WTC11 (cell line): ENCODE data around the gene CHL1. TPM values are rescaled to one million over a fixed set of nuclear protein-coding genes. Genes with fewer than 3 reads are reported as not detected.

ENCODE experiments used
- ATAC-seq: fragments of 200-7000 bp; cut with Tn5 transposase; 2 replicates; pipeline ENCODE4 v1.10.0; 2021; ENCODE audit warnings: mild to moderate bottlenecking, moderate library complexity
- CTCF ChIA-PET: fragments of 300-600 bp; sonication (Branson Sonifier 250); formaldehyde crosslinking; loops from one replicate; lab custom pipeline; 2021; ENCODE audit warnings: antibody characterized with exemption; lab: Charles Lee
- POLR2A ChIA-PET: fragments of 350-600 bp; sonication (Branson Sonifier 250); formaldehyde crosslinking; loops from one replicate; lab custom pipeline; 2021; ENCODE audit warnings: antibody characterized with exemption; lab: Charles Lee
- DNase-seq: peaks from one replicate; pipeline ENCODE4 v3.0.0; 2021; ENCODE audit warnings: low spot score
- H3K27ac Mint-ChIP-seq: 2 replicates; pipeline ENCODE4 v1.8.0; 2021; ENCODE audit warnings: mixed read lengths
- H3K27me3 Mint-ChIP-seq: 2 replicates; pipeline ENCODE4 v1.8.0; 2021; ENCODE audit warnings: low read depth, mild to moderate bottlenecking, moderate library complexity, mixed read lengths
- H3K36me3 Mint-ChIP-seq: 2 replicates; pipeline ENCODE4 v1.8.0; 2021; ENCODE audit warnings: mixed read lengths
- H3K4me1 Mint-ChIP-seq: 2 replicates; pipeline ENCODE4 v1.8.0; 2022; ENCODE audit warnings: mixed read lengths
- H3K4me3 Mint-ChIP-seq: 2 replicates; pipeline ENCODE4 v1.8.0; 2021; ENCODE audit warnings: mild to moderate bottlenecking, moderate library complexity, mixed read lengths
- H3K9me3 Mint-ChIP-seq: 2 replicates; pipeline ENCODE4 v1.8.0; 2021; ENCODE audit warnings: mixed read lengths
- ARID4B ChIP-seq: sonication (generic); formaldehyde crosslinking; IDR thresholded peaks from 2 replicates; pipeline ENCODE4 v1.8.0; 2023; ENCODE audit warnings: missing genetic modification reagents, mild to moderate bottlenecking, borderline replicate concordance
- CDX4 ChIP-seq: fragments of 250-450 bp; sonication (Bioruptor Pico); IDR thresholded peaks from 2 replicates; pipeline ENCODE4 v1.9.0; 2021; ENCODE audit warnings: moderate library complexity, mild to moderate bottlenecking, inconsistent platforms, borderline replicate concordance
- CREM ChIP-seq: sonication (generic); formaldehyde crosslinking; IDR thresholded peaks from 2 replicates; pipeline ENCODE4 v1.8.1; 2022; ENCODE audit warnings: mild to moderate bottlenecking, missing genetic modification reagents, moderate library complexity
- E2F4 ChIP-seq: sonication (generic); formaldehyde crosslinking; IDR thresholded peaks from 2 replicates; pipeline ENCODE4 v1.8.1; 2022; ENCODE audit warnings: low read depth, mild to moderate bottlenecking, moderate library complexity, missing genetic modification reagents, borderline replicate concordance
- ELF4 ChIP-seq: sonication (generic); formaldehyde crosslinking; IDR thresholded peaks from 2 replicates; pipeline ENCODE4 v1.8.1; 2022; ENCODE audit warnings: low read depth, mild to moderate bottlenecking, moderate library complexity, missing genetic modification reagents
- FOXJ3 ChIP-seq: sonication (generic); formaldehyde crosslinking; IDR thresholded peaks from 2 replicates; pipeline ENCODE4 v1.9.0; 2021; ENCODE audit warnings: missing genetic modification reagents, mild to moderate bottlenecking, borderline replicate concordance
- FOXP1 ChIP-seq: sonication (generic); formaldehyde crosslinking; IDR thresholded peaks from 2 replicates; pipeline ENCODE4 v1.8.0; 2022; ENCODE audit warnings: missing genetic modification reagents, mild to moderate bottlenecking, moderate library complexity, borderline replicate concordance
- GABPB1 ChIP-seq: sonication (generic); formaldehyde crosslinking; IDR thresholded peaks from 2 replicates; pipeline ENCODE4 v1.8.1; 2023; ENCODE audit warnings: mild to moderate bottlenecking, missing genetic modification reagents
- IRF1 ChIP-seq: sonication (generic); formaldehyde crosslinking; IDR thresholded peaks from 2 replicates; pipeline ENCODE4 v1.8.0; 2023; ENCODE audit warnings: missing genetic modification reagents
- IRF2 ChIP-seq: sonication (generic); formaldehyde crosslinking; IDR thresholded peaks from 2 replicates; pipeline ENCODE4 v1.8.0; 2022; ENCODE audit warnings: low read depth, missing genetic modification reagents, borderline replicate concordance
- JAZF1 ChIP-seq: fragments of 250-450 bp; sonication (Bioruptor Pico); IDR thresholded peaks from 2 replicates; pipeline ENCODE4 v1.9.0; 2021; ENCODE audit warnings: moderate library complexity, mild to moderate bottlenecking, inconsistent platforms
- JUN ChIP-seq: sonication (generic); formaldehyde crosslinking; IDR thresholded peaks from 2 replicates; pipeline ENCODE4 v1.8.0; 2023; ENCODE audit warnings: mild to moderate bottlenecking, missing genetic modification reagents
- NFATC4 ChIP-seq: fragments of 250-450 bp; sonication (Bioruptor Pico); IDR thresholded peaks from 2 replicates; pipeline ENCODE4 v1.9.0; 2021; ENCODE audit warnings: mild to moderate bottlenecking
- NFE2L1 ChIP-seq: sonication (generic); formaldehyde crosslinking; IDR thresholded peaks from 2 replicates; pipeline ENCODE4 v1.8.1; 2023; ENCODE audit warnings: missing genetic modification reagents
- NR1H2 ChIP-seq: sonication (generic); formaldehyde crosslinking; IDR thresholded peaks from 2 replicates; pipeline ENCODE4 v1.9.0; 2021; ENCODE audit warnings: mild to moderate bottlenecking, moderate library complexity, missing genetic modification reagents
- RELA ChIP-seq: sonication (generic); formaldehyde crosslinking; IDR thresholded peaks from 2 replicates; pipeline ENCODE4 v1.8.1; 2022; ENCODE audit warnings: missing genetic modification reagents, mild to moderate bottlenecking, borderline replicate concordance
- RORB ChIP-seq: fragments of 250-450 bp; sonication (Bioruptor Pico); IDR thresholded peaks from 2 replicates; pipeline ENCODE4 v1.9.0; 2021; ENCODE audit warnings: mild to moderate bottlenecking
- SMAD4 ChIP-seq: sonication (generic); formaldehyde crosslinking; IDR thresholded peaks from 2 replicates; pipeline ENCODE4 v1.8.0; 2022; ENCODE audit warnings: mild to moderate bottlenecking, missing genetic modification reagents
- TP53 ChIP-seq: sonication (generic); formaldehyde crosslinking; IDR thresholded peaks from 2 replicates; pipeline ENCODE4 v1.8.1; 2023; ENCODE audit warnings: mild to moderate bottlenecking, missing genetic modification reagents
- ZNF121 ChIP-seq: sonication (generic); formaldehyde crosslinking; IDR thresholded peaks from 2 replicates; pipeline ENCODE4 v1.8.0; 2023; ENCODE audit warnings: missing genetic modification reagents
- ZNF671 ChIP-seq: fragments of 250-450 bp; sonication (Bioruptor Pico); IDR thresholded peaks from 2 replicates; pipeline ENCODE4 v1.8.0; 2021; ENCODE audit warnings: mild to moderate bottlenecking
- total RNA-seq: library from RNA; stranded (reverse); gene quantifications from 3 replicates; pipeline ENCODE4 v1.2.3, GENCODE V29; 2021
- TF ChIP-seq, protein P1 (sequence below): sonication (generic); formaldehyde crosslinking; IDR thresholded peaks from 2 replicates; pipeline ENCODE4 v1.8.1; 2023; ENCODE audit warnings: mild to moderate bottlenecking, missing genetic modification reagents, borderline replicate concordance
- TF ChIP-seq, protein P2 (sequence below): sonication (generic); formaldehyde crosslinking; conservative IDR thresholded peaks from 2 replicates; pipeline ENCODE4 v1.8.1; 2022; ENCODE audit warnings: mild to moderate bottlenecking, missing genetic modification reagents
- TF ChIP-seq, protein P3 (sequence below): fragments of 250-450 bp; sonication (Bioruptor Pico); IDR thresholded peaks from 2 replicates; pipeline ENCODE4 v1.9.0; 2021; ENCODE audit warnings: mild to moderate bottlenecking
- TF ChIP-seq, protein P4 (sequence below): fragments of 250-450 bp; sonication (Bioruptor Pico); IDR thresholded peaks from 2 replicates; pipeline ENCODE4 v1.8.0; 2021; ENCODE audit warnings: mild to moderate bottlenecking

Gene CHL1
- total RNA-seq, 1 experiment from 2014 or later = not detected

GRCh38 chr3:453106-453505 lies 256.5 kb downstream of the CHL1 start (continued):
- TF ChIP-seq, protein P1, sequence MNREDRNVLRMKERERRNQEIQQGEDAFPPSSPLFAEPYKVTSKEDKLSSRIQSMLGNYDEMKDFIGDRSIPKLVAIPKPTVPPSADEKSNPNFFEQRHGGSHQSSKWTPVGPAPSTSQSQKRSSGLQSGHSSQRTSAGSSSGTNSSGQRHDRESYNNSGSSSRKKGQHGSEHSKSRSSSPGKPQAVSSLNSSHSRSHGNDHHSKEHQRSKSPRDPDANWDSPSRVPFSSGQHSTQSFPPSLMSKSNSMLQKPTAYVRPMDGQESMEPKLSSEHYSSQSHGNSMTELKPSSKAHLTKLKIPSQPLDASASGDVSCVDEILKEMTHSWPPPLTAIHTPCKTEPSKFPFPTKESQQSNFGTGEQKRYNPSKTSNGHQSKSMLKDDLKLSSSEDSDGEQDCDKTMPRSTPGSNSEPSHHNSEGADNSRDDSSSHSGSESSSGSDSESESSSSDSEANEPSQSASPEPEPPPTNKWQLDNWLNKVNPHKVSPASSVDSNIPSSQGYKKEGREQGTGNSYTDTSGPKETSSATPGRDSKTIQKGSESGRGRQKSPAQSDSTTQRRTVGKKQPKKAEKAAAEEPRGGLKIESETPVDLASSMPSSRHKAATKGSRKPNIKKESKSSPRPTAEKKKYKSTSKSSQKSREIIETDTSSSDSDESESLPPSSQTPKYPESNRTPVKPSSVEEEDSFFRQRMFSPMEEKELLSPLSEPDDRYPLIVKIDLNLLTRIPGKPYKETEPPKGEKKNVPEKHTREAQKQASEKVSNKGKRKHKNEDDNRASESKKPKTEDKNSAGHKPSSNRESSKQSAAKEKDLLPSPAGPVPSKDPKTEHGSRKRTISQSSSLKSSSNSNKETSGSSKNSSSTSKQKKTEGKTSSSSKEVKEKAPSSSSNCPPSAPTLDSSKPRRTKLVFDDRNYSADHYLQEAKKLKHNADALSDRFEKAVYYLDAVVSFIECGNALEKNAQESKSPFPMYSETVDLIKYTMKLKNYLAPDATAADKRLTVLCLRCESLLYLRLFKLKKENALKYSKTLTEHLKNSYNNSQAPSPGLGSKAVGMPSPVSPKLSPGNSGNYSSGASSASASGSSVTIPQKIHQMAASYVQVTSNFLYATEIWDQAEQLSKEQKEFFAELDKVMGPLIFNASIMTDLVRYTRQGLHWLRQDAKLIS (CRISPR knock-in tag) = no peak
- no peak for TF ChIP-seq NFE2L1 (CRISPR knock-in tag)
- TF ChIP-seq JUN (CRISPR knock-in tag) = no peak
- no peak for TF ChIP-seq E2F4 (CRISPR knock-in tag)
- TF ChIP-seq ZNF121 (CRISPR knock-in tag) = no peak
- TF ChIP-seq IRF2 (CRISPR knock-in tag) = no peak
- TF ChIP-seq NR1H2 = no peak
- no peak for TF ChIP-seq CREM (CRISPR knock-in tag)

DNA sequence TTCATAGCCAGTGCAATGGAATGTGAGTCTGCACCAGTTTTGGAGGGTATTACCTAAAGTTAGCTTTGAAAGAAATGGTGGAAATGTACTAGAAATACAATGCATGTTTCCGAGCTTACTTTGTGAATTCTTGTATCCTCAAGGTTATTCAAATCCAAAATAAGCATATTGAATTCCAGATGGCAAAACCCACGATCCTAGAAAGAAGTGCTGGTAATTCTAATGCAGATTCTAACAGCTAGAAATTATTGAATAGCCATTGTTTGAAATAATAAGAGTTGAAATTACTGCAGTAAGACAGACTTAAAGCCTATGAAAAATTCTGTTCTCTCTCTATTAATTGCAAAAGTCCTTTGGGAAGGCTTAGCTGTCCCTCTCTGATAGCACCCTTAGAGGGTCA lies 258.4 kb downstream of the CHL1 start:
- Mint-ChIP-seq H3K4me1 (no peaks in the 10 kb centered on the region), H3K27ac (no peak overlapping the region), H3K27me3 (no peaks in the 10 kb centered on the region), H3K4me3 (no peak overlapping the region), H3K36me3 (peaks cover 63% of the 10 kb centered on the region), H3K9me3 (peaks cover 74% of the 10 kb centered on the region)
- DNase-seq (no peak), ATAC-seq (no peak)
- POLR2A ChIA-PET = no interaction called here
- CTCF ChIA-PET = no interaction called here
- TF ChIP-seq ARID4B (CRISPR knock-in tag) (no peak), FOXJ3 (CRISPR knock-in tag) (no peak), ZNF121 (CRISPR knock-in tag) (no peak), TP53 (CRISPR knock-in tag) (no peak), GABPB1 (CRISPR knock-in tag) (no peak), ELF4 (CRISPR knock-in tag) (no peak), FOXP1 (CRISPR knock-in tag) (no peak), NFATC4 (CRISPR knock-in tag) (no peak), RORB (CRISPR knock-in tag) (no peak), ZNF671 (CRISPR knock-in tag) (no peak), JAZF1 (no peak), SMAD4 (CRISPR knock-in tag) (no peak), IRF1 (no peak), CDX4 (no peak), RELA (no peak)
- TF ChIP-seq, protein P2, sequence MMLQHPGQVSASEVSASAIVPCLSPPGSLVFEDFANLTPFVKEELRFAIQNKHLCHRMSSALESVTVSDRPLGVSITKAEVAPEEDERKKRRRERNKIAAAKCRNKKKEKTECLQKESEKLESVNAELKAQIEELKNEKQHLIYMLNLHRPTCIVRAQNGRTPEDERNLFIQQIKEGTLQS (CRISPR knock-in tag) = no peak
- TF ChIP-seq, protein P3, sequence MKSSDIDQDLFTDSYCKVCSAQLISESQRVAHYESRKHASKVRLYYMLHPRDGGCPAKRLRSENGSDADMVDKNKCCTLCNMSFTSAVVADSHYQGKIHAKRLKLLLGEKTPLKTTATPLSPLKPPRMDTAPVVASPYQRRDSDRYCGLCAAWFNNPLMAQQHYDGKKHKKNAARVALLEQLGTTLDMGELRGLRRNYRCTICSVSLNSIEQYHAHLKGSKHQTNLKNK = no peak
- TF ChIP-seq, protein P4, sequence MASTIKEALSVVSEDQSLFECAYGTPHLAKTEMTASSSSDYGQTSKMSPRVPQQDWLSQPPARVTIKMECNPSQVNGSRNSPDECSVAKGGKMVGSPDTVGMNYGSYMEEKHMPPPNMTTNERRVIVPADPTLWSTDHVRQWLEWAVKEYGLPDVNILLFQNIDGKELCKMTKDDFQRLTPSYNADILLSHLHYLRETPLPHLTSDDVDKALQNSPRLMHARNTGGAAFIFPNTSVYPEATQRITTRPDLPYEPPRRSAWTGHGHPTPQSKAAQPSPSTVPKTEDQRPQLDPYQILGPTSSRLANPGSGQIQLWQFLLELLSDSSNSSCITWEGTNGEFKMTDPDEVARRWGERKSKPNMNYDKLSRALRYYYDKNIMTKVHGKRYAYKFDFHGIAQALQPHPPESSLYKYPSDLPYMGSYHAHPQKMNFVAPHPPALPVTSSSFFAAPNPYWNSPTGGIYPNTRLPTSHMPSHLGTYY (CRISPR knock-in tag) = no peak
